HT1080 (cell line): ENCODE results near the gene SUSD6. TPM values are rescaled to one million over a fixed set of nuclear protein-coding genes. Genes with fewer than 3 reads are reported as not detected.
A peak's percentile ranks its signal among the peaks of the same experiment; 100 is the strongest.

Experiments used
- DNase-seq: peaks from one replicate; pipeline ENCODE4 v3.0.0-alpha.2; 2015; ENCODE audit warnings: low read depth
- total RNA-seq: library from RNA; depleted of rRNA; stranded (reverse); fragments of >200 nt; shearing (Covaris generic); gene quantifications from 2 replicates; pipeline ENCODE4 v1.2.3, GENCODE V29; 2014; rRNA removed

The SUSD6 gene
- total RNA-seq, 1 experiment from 2014 or later: 4.3 TPM

GRCh38 chr14:69755296-69755695 lies 143.9 kb downstream of the SUSD6 start:
- DNase-seq: peak; percentile 17

GRCh38 chr14:69755784-69756183 lies 144.4 kb downstream of the SUSD6 start:
- no peak for DNase-seq

GRCh38 chr14:69756298-69756697 lies 144.9 kb downstream of the SUSD6 start:
- no peak for DNase-seq

GRCh38 chr14:69760810-69761209 lies 149.4 kb downstream of the SUSD6 start:
- DNase-seq: peak; percentile 34

GRCh38 chr14:69763761-69764510 lies 152.5 kb downstream of the SUSD6 start:
- peak; percentile 58 for DNase-seq

Other genes with a start within 250 kb of the SUSD6 start
- gene ERH, start 213.3 kb upstream of the SUSD6 start, total RNA-seq: 565 and 597 TPM in 2 replicates
- gene SLC39A9, start 212.9 kb upstream of the SUSD6 start, total RNA-seq: 74.7 and 85.0 TPM in 2 replicates
- gene PLEKHD1, start 126.9 kb upstream of the SUSD6 start, total RNA-seq: not detected in 2 replicates
- not detected in 2 replicates for gene CCDC177, start 36.7 kb upstream of the SUSD6 start, total RNA-seq
- gene SRSF5, start 155.5 kb downstream of the SUSD6 start, total RNA-seq: 120 and 191 TPM in 2 replicates
- gene SLC10A1, start 185.6 kb downstream of the SUSD6 start, total RNA-seq: not detected in 2 replicates